ENCODE measurements around the gene PPP1R26. TPM values are rescaled to one million over a fixed set of nuclear protein-coding genes. Genes with fewer than 3 reads are reported as not detected.
A peak's percentile ranks its signal among the peaks of the same experiment; 100 is the strongest.

The PPP1R26 gene
- total and polyA plus RNA-seq, 9 of the 15 experiments (the other 6 are each of a cell fraction or from before 2014, with no cell fraction given) = 0.77 to 26.8 (median 9.3) TPM

GRCh38 chr9:135447126-135447525 lies 32.5 kb upstream of the PPP1R26 start (continued):
- TF ChIP-seq ZEB2 (IDR thresholded peaks at IDR 0.05) = no peak
- TF ChIP-seq HNRNPLL (IDR thresholded peaks at IDR 0.05; ENCODE audit: low read depth, low read length, poor library complexity, severe bottlenecking) = no peak
- TF ChIP-seq, protein P1, sequence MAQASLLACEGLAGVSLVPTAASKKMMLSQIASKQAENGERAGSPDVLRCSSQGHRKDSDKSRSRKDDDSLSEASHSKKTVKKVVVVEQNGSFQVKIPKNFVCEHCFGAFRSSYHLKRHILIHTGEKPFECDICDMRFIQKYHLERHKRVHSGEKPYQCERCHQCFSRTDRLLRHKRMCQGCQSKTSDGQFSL (CRISPR knock-in tag; IDR thresholded peaks at IDR 0.05) = no peak
- TF ChIP-seq, protein P1 (tag; IDR thresholded peaks at IDR 0.05) = no peak
- no peak for TF ChIP-seq PHB (CRISPR knock-in tag; IDR thresholded peaks at IDR 0.05)

GRCh38 chr9:135448663-135449100 lies 30.9 kb upstream of the PPP1R26 start:
- peak overlapping the region in 1 of 2 experiments; percentile 68; a peak in 1 of 4 replicates for H3K9ac ChIP-seq (ENCODE audit: insufficient read depth in 1 of 2, low read depth in 2 of 2, low read length in 2 of 2)
- H3K9me3 ChIP-seq (replicated peaks; ENCODE audit: control insufficient read depth, insufficient read depth, low read depth, low read length) = no peaks in the 10 kb centered on the region
- ChIA-PET CTCF (ENCODE audit: low intra/inter-chr PET ratio) (no interaction called here), POLR2A (interaction anchor here (0.6 to 1.6 kb wide), 8 partner anchors 12 to 1574 kb away, joined by 3 to 6 read pairs (median 3); no protein-coding TSS in a partner anchor)
- no TSS peak for BruUV-seq (replicated peaks)
- no peak overlapping the region for H3K27ac ChIP-seq (ENCODE audit: extremely low read depth, low read depth, low read length)
- DNase-seq (ENCODE audit: extremely low read depth in 1 of 4, low spot score in 3 of 4) (peak in 3 of 4 experiments; percentile 10 to 29 (median 12)), ATAC-seq (peak; percentile 80), FAIRE-seq (no peak)
- no peaks in the 10 kb centered on the region for H3K79me2 ChIP-seq (ENCODE audit: control insufficient read depth, insufficient read depth, low read length)
- H3K4me1 ChIP-seq (replicated peaks in 1 of 2; ENCODE audit: control insufficient read depth in 2 of 2, insufficient read depth in 2 of 2, low read length in 2 of 2) = peaks cover 7 to 24% of the 10 kb centered on the region in 2 experiments; a peak in 3 of 5 replicates
- no peaks in the 10 kb centered on the region for H3K9me1 ChIP-seq (ENCODE audit: control insufficient read depth, insufficient read depth, low read length)
- intact Hi-C loops (cut with micrococcal nuclease) = no loop called here
- peak overlapping the region; percentile 38; the same call in 1 of the 2 replicates for H2AFZ ChIP-seq (ENCODE audit: low read depth, low read length)
- H4K20me1 ChIP-seq (replicated peaks; ENCODE audit: control insufficient read depth, insufficient read depth, low read length) = no peaks in the 10 kb centered on the region
- H3K27me3 ChIP-seq (ENCODE audit: control insufficient read depth in 2 of 2, insufficient read depth in 2 of 2, low read length in 2 of 2) = no peaks in the 10 kb centered on the region
- H3K4me2 ChIP-seq (ENCODE audit: insufficient read depth, low read length) = peak overlapping the region; percentile 27
- 16% methylated on average over 11 of the region's 11 CpGs for WGBS (ENCODE audit: insufficient coverage, low coverage, missing lambda C conversion rate)
- in situ Hi-C loops (cut with MboI) = no loop called here
- no peaks in the 10 kb centered on the region for H3K36me3 ChIP-seq (ENCODE audit: control insufficient read depth, insufficient read depth, low read length)
- H3K4me3 ChIP-seq = no peak overlapping the region
- peak; percentile 62 for TF ChIP-seq ZBTB40 (IDR thresholded peaks at IDR 0.05)
- TF ChIP-seq ZBTB40 (CRISPR knock-in tag; IDR thresholded peaks at IDR 0.05) = no peak
- TF ChIP-seq GABPA (tag; conservative IDR thresholded peaks at IDR 0.05; ENCODE audit: low read depth) = peak; percentile 51; the same call in 1 of the 2 replicates
- TF ChIP-seq JUNB (CRISPR knock-in tag; conservative IDR thresholded peaks at IDR 0.05) = no peak

Measured in K562 (cell line).